ENCODE results near the gene SH3TC1.

SH3TC1 gene

DNA sequence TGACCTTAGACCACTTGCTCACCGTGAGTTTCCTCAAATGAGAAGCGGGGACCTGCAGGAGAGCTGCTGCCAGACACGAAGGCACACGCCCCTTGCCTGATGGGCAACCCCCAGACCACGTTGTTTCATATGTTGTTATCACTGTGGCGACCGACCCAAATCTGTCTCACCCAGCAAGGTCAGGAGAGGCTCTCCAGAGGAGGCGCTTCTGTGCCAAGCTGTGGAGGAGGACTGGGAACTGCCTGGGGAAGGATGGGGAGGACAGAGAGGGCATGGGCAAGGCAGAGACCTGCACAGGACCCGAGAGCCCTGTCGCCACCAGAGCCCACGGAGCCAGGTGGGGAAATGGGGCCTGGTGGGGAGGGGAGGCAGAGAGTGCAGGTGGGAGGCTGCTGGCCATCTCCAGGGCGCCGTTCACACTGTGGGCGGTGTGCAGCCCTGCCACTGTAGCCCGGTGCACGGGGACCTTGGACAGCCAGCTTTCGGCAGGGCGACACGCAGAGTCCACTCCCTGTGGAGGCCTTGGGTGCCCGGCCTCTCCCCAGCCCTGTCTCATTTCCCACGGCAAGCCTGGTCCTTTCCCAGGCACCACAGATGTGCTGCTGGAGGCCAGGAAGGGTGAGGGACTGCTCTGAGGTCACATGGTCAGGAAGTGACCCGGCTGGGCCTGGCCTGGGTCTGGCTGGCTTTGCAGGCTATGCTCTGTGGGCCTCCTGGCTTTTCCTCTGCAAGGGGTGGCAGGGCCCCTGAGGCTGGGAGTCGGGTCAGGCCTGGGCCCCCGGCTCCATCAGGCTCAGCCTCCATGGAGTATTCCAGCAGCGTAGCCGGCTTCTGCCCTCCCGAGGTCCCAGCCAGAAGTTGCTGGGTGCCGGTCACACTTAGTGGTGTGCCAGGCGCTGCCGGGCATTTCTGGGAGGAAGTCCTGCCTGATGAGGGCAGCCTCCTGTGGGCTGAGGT, 73.7 kb downstream of the SH3TC1 start:
- Mint-ChIP-seq H3K27me3 (ENCODE audit: low read depth, poor library complexity) (peaks cover 25% of the 10 kb centered on the region), H3K4me3 (no peak overlapping the region), H3K36me3 (ENCODE audit: low read depth) (no peaks in the 10 kb centered on the region), H3K9me3 (no peaks in the 10 kb centered on the region), H3K27ac (no peak overlapping the region), H3K4me1 (peaks cover 54% of the 10 kb centered on the region)
- no peak for DNase-seq
- TF ChIP-seq, protein P1, sequence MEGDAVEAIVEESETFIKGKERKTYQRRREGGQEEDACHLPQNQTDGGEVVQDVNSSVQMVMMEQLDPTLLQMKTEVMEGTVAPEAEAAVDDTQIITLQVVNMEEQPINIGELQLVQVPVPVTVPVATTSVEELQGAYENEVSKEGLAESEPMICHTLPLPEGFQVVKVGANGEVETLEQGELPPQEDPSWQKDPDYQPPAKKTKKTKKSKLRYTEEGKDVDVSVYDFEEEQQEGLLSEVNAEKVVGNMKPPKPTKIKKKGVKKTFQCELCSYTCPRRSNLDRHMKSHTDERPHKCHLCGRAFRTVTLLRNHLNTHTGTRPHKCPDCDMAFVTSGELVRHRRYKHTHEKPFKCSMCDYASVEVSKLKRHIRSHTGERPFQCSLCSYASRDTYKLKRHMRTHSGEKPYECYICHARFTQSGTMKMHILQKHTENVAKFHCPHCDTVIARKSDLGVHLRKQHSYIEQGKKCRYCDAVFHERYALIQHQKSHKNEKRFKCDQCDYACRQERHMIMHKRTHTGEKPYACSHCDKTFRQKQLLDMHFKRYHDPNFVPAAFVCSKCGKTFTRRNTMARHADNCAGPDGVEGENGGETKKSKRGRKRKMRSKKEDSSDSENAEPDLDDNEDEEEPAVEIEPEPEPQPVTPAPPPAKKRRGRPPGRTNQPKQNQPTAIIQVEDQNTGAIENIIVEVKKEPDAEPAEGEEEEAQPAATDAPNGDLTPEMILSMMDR (IDR thresholded peaks at IDR 0.05): no peak

DNA sequence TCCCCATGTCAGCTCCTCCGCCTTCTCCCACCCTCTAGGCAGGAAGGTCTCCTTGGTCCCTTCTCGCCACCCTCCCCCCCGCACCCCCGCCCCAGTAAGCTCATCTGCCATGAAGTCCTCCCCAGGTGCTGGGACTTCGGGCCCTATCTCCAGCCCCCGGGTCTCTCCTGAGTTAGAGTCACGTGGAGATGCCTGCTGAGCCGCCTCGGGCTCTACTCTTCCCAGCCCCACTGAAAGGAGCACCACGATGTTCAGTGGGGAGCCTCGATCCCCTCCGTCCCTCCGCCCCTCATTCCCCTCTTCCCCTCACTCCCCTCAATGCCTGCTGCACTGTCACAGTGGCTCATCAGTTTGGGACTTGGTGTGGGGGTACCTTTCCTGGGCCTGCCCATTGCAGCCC, 74.4 kb downstream of the SH3TC1 start:
- no peak overlapping the region for H3K27ac Mint-ChIP-seq
- H3K4me1 Mint-ChIP-seq: peaks cover 59% of the 10 kb centered on the region
- DNase-seq: no peak
- no peak overlapping the region for H3K4me3 Mint-ChIP-seq
- H3K9me3 Mint-ChIP-seq: no peaks in the 10 kb centered on the region
- no peaks in the 10 kb centered on the region for H3K36me3 Mint-ChIP-seq (ENCODE audit: low read depth)
- H3K27me3 Mint-ChIP-seq (ENCODE audit: low read depth, poor library complexity): peaks cover 25% of the 10 kb centered on the region
- TF ChIP-seq, protein P1 (IDR thresholded peaks at IDR 0.05): no peak

DNA sequence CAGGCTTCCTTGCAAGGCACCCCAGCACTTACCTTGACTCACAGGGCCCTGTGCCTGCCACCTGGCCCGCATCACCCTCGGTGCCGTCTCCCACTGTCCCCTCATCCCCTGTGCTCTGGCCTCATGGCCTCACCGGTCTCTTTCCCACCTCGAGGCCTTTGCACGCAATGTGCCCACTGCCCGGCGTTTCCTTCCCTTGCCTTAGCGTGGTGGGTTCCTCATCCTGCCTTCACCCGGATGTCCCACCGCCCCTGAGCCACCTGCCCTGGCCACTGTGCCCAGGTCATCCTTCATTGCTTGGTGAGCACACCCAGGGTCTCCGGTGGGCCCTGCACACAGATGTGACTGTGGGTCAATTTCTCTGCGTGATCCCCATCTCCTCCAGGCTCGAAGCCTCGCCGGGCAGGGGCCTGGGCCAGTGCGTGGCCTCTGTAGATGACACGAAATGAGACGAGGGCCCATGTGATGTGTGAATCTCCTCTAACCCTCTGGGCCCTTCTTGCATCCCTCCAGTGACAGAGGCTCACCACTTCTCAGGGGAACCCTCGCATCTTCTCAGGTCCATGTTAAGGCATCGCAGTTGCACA, 75.1 kb downstream of the SH3TC1 start:
- no peaks in the 10 kb centered on the region for H3K36me3 Mint-ChIP-seq (ENCODE audit: low read depth)
- peaks cover 59% of the 10 kb centered on the region for H3K4me1 Mint-ChIP-seq
- peaks cover 20% of the 10 kb centered on the region for H3K27me3 Mint-ChIP-seq (ENCODE audit: low read depth, poor library complexity)
- H3K27ac Mint-ChIP-seq: no peak overlapping the region
- no peak for DNase-seq
- TF ChIP-seq, protein P1 (IDR thresholded peaks at IDR 0.05): no peak
- H3K4me3 Mint-ChIP-seq: no peak overlapping the region
- no peaks in the 10 kb centered on the region for H3K9me3 Mint-ChIP-seq

DNA sequence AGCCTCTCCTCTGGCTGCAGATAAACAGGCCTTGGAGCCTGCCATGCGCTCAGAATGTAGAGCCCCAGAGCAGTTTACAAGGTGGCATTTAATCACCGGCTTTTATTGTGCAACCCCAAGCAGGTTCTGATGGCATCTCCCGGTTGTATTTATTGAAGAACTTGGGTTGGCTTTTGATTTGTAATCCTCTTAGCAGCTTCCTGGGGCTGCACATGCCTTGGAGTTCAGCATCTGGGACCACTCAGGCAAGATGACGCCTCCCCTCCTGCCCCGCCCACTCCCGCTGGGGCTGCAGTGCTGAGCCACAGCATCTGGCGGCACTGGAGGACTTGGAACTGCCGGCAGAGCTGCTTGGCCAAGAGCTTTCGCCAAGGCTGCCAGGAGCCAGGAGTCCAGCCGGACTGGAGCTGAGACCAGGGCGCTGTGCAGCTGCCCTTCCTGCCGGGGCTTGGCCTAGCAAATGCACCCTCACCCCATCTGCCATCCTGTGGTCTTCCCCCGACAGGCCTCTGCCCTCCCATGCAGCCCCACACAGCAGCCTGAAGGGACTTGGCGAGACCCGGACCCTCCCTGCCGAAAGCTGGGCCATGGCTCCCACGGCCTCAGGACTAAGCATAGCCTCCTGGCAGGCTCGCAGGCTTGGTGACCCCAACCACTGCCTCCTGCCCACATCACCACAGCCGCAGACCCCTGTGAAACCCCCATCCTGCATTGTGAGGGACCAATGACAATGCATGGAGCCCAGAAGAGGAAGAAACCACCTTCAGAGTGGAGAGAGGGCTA, 75.9 kb downstream of the SH3TC1 start:
- H3K4me3 Mint-ChIP-seq: no peak overlapping the region
- TF ChIP-seq, protein P1 (IDR thresholded peaks at IDR 0.05): no peak
- H3K27me3 Mint-ChIP-seq (ENCODE audit: low read depth, poor library complexity): peaks cover 20% of the 10 kb centered on the region
- H3K36me3 Mint-ChIP-seq (ENCODE audit: low read depth): no peaks in the 10 kb centered on the region
- peak overlapping the region; percentile 27 for H3K27ac Mint-ChIP-seq
- H3K9me3 Mint-ChIP-seq: no peaks in the 10 kb centered on the region
- peaks cover 65% of the 10 kb centered on the region for H3K4me1 Mint-ChIP-seq
- DNase-seq: peak; percentile 84

DNA sequence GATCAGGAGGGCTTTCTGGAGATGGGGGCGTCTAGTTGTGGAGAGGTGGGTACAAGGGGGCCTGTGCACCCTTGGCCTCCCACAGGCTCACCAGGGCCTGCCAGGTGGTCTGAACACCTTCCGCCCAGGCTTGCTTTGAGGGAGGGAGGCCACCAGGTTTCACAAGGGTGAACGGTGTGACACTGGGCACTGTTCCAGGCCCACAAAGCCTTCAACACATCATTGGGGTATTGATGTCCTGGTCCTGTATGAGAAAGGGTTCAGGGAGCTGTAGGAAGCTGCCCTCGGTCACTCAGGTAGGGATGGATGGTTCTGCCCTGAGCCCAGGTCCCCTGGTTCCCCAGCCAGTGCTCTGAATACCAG, 76.4 kb downstream of the SH3TC1 start:
- TF ChIP-seq, protein P1 (IDR thresholded peaks at IDR 0.05): no peak
- peak overlapping the region; percentile 27 for H3K27ac Mint-ChIP-seq

More for the DNA sequence above, 76.4 kb downstream of the SH3TC1 start:
- Mint-ChIP-seq H3K4me3 (no peak overlapping the region), H3K27me3 (ENCODE audit: low read depth, poor library complexity) (peaks cover 16% of the 10 kb centered on the region), H3K4me1 (peaks cover 71% of the 10 kb centered on the region), H3K9me3 (no peaks in the 10 kb centered on the region), H3K36me3 (ENCODE audit: low read depth) (no peaks in the 10 kb centered on the region)
- no peak for DNase-seq

All from nephron progenitor cell (in vitro differentiated cells).